H1 (cell line): ENCODE data around the gene PRR12. TPM values are rescaled to one million over a fixed set of nuclear protein-coding genes. Genes with fewer than 3 reads are reported as not detected.

Source experiments
- CTCF ChIA-PET: fragments of 300-600 bp; sonication (Branson Sonifier 250); formaldehyde crosslinking; loops from one replicate; lab custom pipeline; 2021; ENCODE audit not compliant: partially characterized antibody; lab: Charles Lee
- POLR2A ChIA-PET: fragments of 300-600 bp; sonication (Branson Sonifier 250); formaldehyde crosslinking; loops from one replicate; lab custom pipeline; 2021; ENCODE audit warnings: inconsistent platforms; ENCODE audit not compliant: partially characterized antibody; lab: Charles Lee
- DNase-seq, 2 experiments: peaks; one replicate each; pipeline versions ENCODE4 v3.0.0 to v3.0.0-alpha.2; 2010 to 2022; ENCODE audit warnings: low spot score in 2 of 2, low read depth in 1 of 2, mixed read lengths in 1 of 2
- FAIRE-seq: peaks from 2 replicates; lab custom pipeline; 2011; peaks lifted over from hg19 to GRCh38; lab: Jason Lieb, UNC
- H2AFZ ChIP-seq: 2 replicates; pipeline ENCODE4 v1.8.1; 2012; ENCODE audit warnings: low read length, inconsistent platforms
- H2AK5ac ChIP-seq: 2 replicates; pipeline ENCODE4 v1.6.1; 2013; ENCODE audit warnings: low read depth, low read length
- H2BK120ac ChIP-seq: replicated peaks from 2 replicates; pipeline ENCODE3; 2013; ENCODE audit warnings: low read depth, low read length, inconsistent platforms
- H2BK12ac ChIP-seq: 2 replicates; pipeline ENCODE4 v1.6.1; 2013; ENCODE audit warnings: low read depth, low read length
- H2BK15ac ChIP-seq: 2 replicates; pipeline ENCODE4 v1.6.1; 2013; ENCODE audit warnings: low read length
- H2BK20ac ChIP-seq: 2 replicates; pipeline ENCODE4 v1.6.1; 2013; ENCODE audit warnings: low read length
- H2BK5ac ChIP-seq: 2 replicates; pipeline ENCODE4 v1.6.1; 2013; ENCODE audit warnings: low read depth, low read length
- H3K14ac ChIP-seq: 2 replicates; pipeline ENCODE4 v1.6.1; 2013; ENCODE audit warnings: inconsistent platforms; ENCODE audit not compliant: insufficient read length
- H3K18ac ChIP-seq: 2 replicates; pipeline ENCODE4 v1.6.1; 2013; ENCODE audit warnings: low read length; ENCODE audit errors: extremely low read depth
- H3K23ac ChIP-seq: 2 replicates; pipeline ENCODE4 v1.6.1; 2013; ENCODE audit warnings: inconsistent platforms; ENCODE audit not compliant: insufficient read length
- H3K23me2 ChIP-seq: 2 replicates; pipeline ENCODE4 v1.6.1; 2013; ENCODE audit warnings: low read depth, low read length
- H3K27ac ChIP-seq: 2 replicates; pipeline ENCODE4 v1.6.1; 2011; ENCODE audit warnings: low read depth, low read length, inconsistent platforms
- H3K27me3 ChIP-seq, 4 experiments: replicated peaks in 1 of 4; 1 replicate in 1 of 4; 2 replicates in 3 of 4; pipeline versions ENCODE4 v1.6.1 to v1.8.1; 2011 to 2013; ENCODE audit warnings: low read length in 3 of 4, mild to moderate bottlenecking in 3 of 4, inconsistent platforms in 2 of 4, mixed read lengths in 2 of 4, moderate library complexity in 1 of 4; ENCODE audit not compliant: control insufficient read depth in 3 of 4, insufficient read depth in 3 of 4; ENCODE audit errors: extremely low read depth in 1 of 4
- H3K36me3 ChIP-seq, 4 experiments: 2 replicates each; pipeline versions ENCODE4 v1.6.1 to v1.8.1; 2011 to 2013; ENCODE audit warnings: mild to moderate bottlenecking in 4 of 4, low read length in 3 of 4, moderate library complexity in 2 of 4, control low read depth in 1 of 4, inconsistent platforms in 1 of 4; ENCODE audit not compliant: insufficient read depth in 4 of 4, control insufficient read depth in 2 of 4
- H3K4ac ChIP-seq: replicated peaks from 2 replicates; pipeline ENCODE3; 2013; ENCODE audit warnings: low read length, low read depth, mixed read lengths, inconsistent platforms; ENCODE audit not compliant: insufficient read length
- H3K4me1 ChIP-seq, 4 experiments: replicated peaks in 1 of 4; 1 replicate in 1 of 4; 2 replicates in 3 of 4; pipeline versions ENCODE4 v1.6.1 to v1.8.1; 2011 to 2013; ENCODE audit warnings: low read length in 3 of 4, inconsistent platforms in 2 of 4, mixed read lengths in 1 of 4; ENCODE audit not compliant: insufficient read depth in 4 of 4, control insufficient read depth in 3 of 4
- H3K4me2 ChIP-seq, 2 experiments: 2 replicates each; pipeline versions ENCODE4 v1.6.1 to v1.8.1; 2011 to 2013; ENCODE audit warnings: low read depth in 2 of 2, low read length in 2 of 2, control low read depth in 1 of 2, inconsistent platforms in 1 of 2, mild to moderate bottlenecking in 1 of 2; ENCODE audit not compliant: insufficient read depth in 1 of 2
- H3K4me3 ChIP-seq, 4 experiments: fragments of 200-600, 300-600 bp in 1 of 4; sonication (generic), shearing (Covaris generic), sonication (Bioruptor Twin) in 1 of 4; 2 replicates each; pipeline versions ENCODE4 v1.5.1 to v1.8.1; 2011 to 2016; ENCODE audit warnings: low read length in 4 of 4, low read depth in 3 of 4, control low read depth in 2 of 4, inconsistent platforms in 2 of 4, mild to moderate bottlenecking in 2 of 4, mixed read lengths in 1 of 4, moderate library complexity in 1 of 4; ENCODE audit not compliant: insufficient read depth in 2 of 4; ENCODE audit errors: extremely low read depth in 1 of 4
- H3K56ac ChIP-seq: replicated peaks from 2 replicates; pipeline ENCODE3; 2013; ENCODE audit warnings: low read depth, mild to moderate bottlenecking, mixed read lengths, low read length, inconsistent platforms; ENCODE audit not compliant: insufficient read length
- H3K79me1 ChIP-seq: 2 replicates; pipeline ENCODE4 v1.6.1; 2013; ENCODE audit warnings: low read depth, low read length, control low read depth
- H3K79me2 ChIP-seq, 2 experiments: 2 replicates each; pipeline versions ENCODE4 v1.6.1 to v1.8.1; 2012 to 2013; ENCODE audit warnings: low read length in 2 of 2, mild to moderate bottlenecking in 2 of 2, inconsistent platforms in 1 of 2; ENCODE audit not compliant: insufficient read depth in 2 of 2, control insufficient read depth in 1 of 2
- H3K9ac ChIP-seq, 4 experiments: replicated peaks in 1 of 4; 1 replicate in 1 of 4; 2 replicates in 3 of 4; pipeline versions ENCODE4 v1.6.1 to v1.8.1; 2011 to 2013; ENCODE audit warnings: low read depth in 3 of 4, low read length in 3 of 4, control low read depth in 2 of 4, mild to moderate bottlenecking in 2 of 4, moderate library complexity in 2 of 4, inconsistent platforms in 1 of 4; ENCODE audit errors: extremely low read depth in 1 of 4
- H3K9me3 ChIP-seq, 2 experiments: 2 replicates each; pipeline versions ENCODE4 v1.6.1 to v1.8.1; 2012 to 2013; ENCODE audit warnings: mild to moderate bottlenecking in 2 of 2, moderate library complexity in 2 of 2, control low read depth in 1 of 2, inconsistent platforms in 1 of 2, low read depth in 1 of 2, low read length in 1 of 2, mixed read lengths in 1 of 2; ENCODE audit not compliant: insufficient read depth in 2 of 2
- H4K20me1 ChIP-seq, 2 experiments: replicated peaks in 1 of 2; 2 replicates each; pipeline versions ENCODE3 to v1.8.1; 2011 to 2013; ENCODE audit warnings: inconsistent platforms in 2 of 2, low read length in 2 of 2, mild to moderate bottlenecking in 1 of 2; ENCODE audit not compliant: insufficient read depth in 2 of 2, control insufficient read depth in 1 of 2
- H4K5ac ChIP-seq: 2 replicates; pipeline ENCODE4 v1.6.1; 2013; ENCODE audit warnings: low read length, low read depth, mixed read lengths, inconsistent platforms; ENCODE audit not compliant: insufficient read length
- H4K8ac ChIP-seq: 2 replicates; pipeline ENCODE4 v1.8.0; 2013; ENCODE audit warnings: mild to moderate bottlenecking, moderate library complexity, low read length, inconsistent platforms; ENCODE audit not compliant: insufficient read depth; ENCODE audit errors: extremely low read depth
- H4K91ac ChIP-seq: replicated peaks from 2 replicates; pipeline ENCODE3; 2013; ENCODE audit warnings: low read length, mixed read lengths, inconsistent platforms; ENCODE audit not compliant: insufficient read length
- ASH2L ChIP-seq: fragments of 200-600, 300-600 bp; sonication (generic); IDR thresholded peaks from one replicate; pipeline ENCODE4 v1.7.1; 2017; ENCODE audit warnings: low read length
- CHD2 ChIP-seq: IDR thresholded peaks from 2 replicates; pipeline ENCODE4 v1.6.1; 2012; ENCODE audit warnings: low read length, improper control_type of control experiment
- CREB1 ChIP-seq: IDR thresholded peaks from 2 replicates; pipeline ENCODE4 v1.6.1; 2012; ENCODE audit warnings: inconsistent platforms
- EP300 ChIP-seq, 2 experiments: IDR thresholded peaks; 1 replicate in 1 of 2; 2 replicates in 1 of 2; pipeline ENCODE4 v1.6.1; 2011 to 2012; ENCODE audit warnings: low read depth in 2 of 2, low read length in 2 of 2, mild to moderate bottlenecking in 2 of 2, borderline replicate concordance in 1 of 2, inconsistent platforms in 1 of 2, moderate library complexity in 1 of 2
- KDM1A ChIP-seq: fragments of 200-600, 300-600 bp; sonication (generic); IDR thresholded peaks from 2 replicates; pipeline ENCODE4 v1.7.1; 2016; ENCODE audit warnings: mild to moderate bottlenecking, low read length, borderline replicate concordance
- KDM5A ChIP-seq: fragments of 200-600 bp; IDR thresholded peaks from 2 replicates; pipeline ENCODE4 v1.7.1; 2012; ENCODE audit warnings: mild to moderate bottlenecking, low read length, inconsistent platforms, mixed read lengths
- SIN3A ChIP-seq, 2 experiments: IDR thresholded peaks in 1 of 2; conservative IDR thresholded peaks in 1 of 2; 2 replicates each; pipeline ENCODE4 v1.6.1; 2011 to 2012; ENCODE audit warnings: low read length in 2 of 2, improper control_type of control experiment in 1 of 2, low read depth in 1 of 2, mild to moderate bottlenecking in 1 of 2
- TAF7 ChIP-seq: optimal IDR thresholded peaks from 2 replicates; pipeline ENCODE3; 2011; ENCODE audit warnings: low read depth, mild to moderate bottlenecking, inconsistent platforms, low read length, moderate library complexity, borderline replicate concordance
- USF2 ChIP-seq: IDR thresholded peaks from 2 replicates; pipeline ENCODE4 v1.6.1; 2011; ENCODE audit warnings: low read length, improper control_type of control experiment
- ZNF274 ChIP-seq: IDR thresholded peaks from 2 replicates; pipeline ENCODE4 v1.7.0; 2012; ENCODE audit warnings: low read length, borderline replicate concordance; ENCODE audit errors: extremely low read depth
- WGBS, 2 experiments: shearing (Covaris generic) in 1 of 2; methylation state at CpG; one replicate each; pipeline versions ENCODE4 v1.1.6 to v1.1.7; 2013 to 2015; ENCODE audit warnings: low lambda C conversion rate in 2 of 2, mixed read lengths in 2 of 2, inconsistent platforms in 1 of 2, low coverage in 1 of 2, missing lambda C conversion rate in 1 of 2; ENCODE audit not compliant: insufficient replicate concordance in 2 of 2, insufficient coverage in 1 of 2, insufficient read length in 1 of 2; ENCODE audit errors: extremely low coverage in 1 of 2, missing lambda C conversion rate in 1 of 2; 5-methylcytosine and 5-hydroxymethylcytosine counted together
- polyA plus RNA-seq, 7 experiments: library from polyadenylated mRNA; depleted of rRNA in 3 of 7; stranded (reverse) in 5 of 7; unstranded in 2 of 7; fragments of >200 nt in 5 of 7; fragments of 200-250 nt in 2 of 7; gene quantifications; 1 replicate in 5 of 7; 2 replicates in 1 of 7; 4 replicates in 1 of 7; pipeline versions ENCODE4 v1.2.1 to v1.2.3, GENCODE V29; 2011 to 2013; ENCODE audit warnings: missing spikeins in 2 of 7, mixed read lengths in 2 of 7
- total RNA-seq: library from RNA; stranded (reverse); fragmentation: NEBNext Ultra II Directional; extraction: Animal tissue kit (Norgen Biotek cat#: 25700); gene quantifications from 2 replicates; pipeline ENCODE4 v1.2.1, GENCODE V29; 2021

PRR12 gene
- total and polyA plus RNA-seq, 2 of the 8 experiments (the other 6 are each of a cell fraction or from before 2014, with no cell fraction given), result 2.5 to 59.4 TPM

DNA sequence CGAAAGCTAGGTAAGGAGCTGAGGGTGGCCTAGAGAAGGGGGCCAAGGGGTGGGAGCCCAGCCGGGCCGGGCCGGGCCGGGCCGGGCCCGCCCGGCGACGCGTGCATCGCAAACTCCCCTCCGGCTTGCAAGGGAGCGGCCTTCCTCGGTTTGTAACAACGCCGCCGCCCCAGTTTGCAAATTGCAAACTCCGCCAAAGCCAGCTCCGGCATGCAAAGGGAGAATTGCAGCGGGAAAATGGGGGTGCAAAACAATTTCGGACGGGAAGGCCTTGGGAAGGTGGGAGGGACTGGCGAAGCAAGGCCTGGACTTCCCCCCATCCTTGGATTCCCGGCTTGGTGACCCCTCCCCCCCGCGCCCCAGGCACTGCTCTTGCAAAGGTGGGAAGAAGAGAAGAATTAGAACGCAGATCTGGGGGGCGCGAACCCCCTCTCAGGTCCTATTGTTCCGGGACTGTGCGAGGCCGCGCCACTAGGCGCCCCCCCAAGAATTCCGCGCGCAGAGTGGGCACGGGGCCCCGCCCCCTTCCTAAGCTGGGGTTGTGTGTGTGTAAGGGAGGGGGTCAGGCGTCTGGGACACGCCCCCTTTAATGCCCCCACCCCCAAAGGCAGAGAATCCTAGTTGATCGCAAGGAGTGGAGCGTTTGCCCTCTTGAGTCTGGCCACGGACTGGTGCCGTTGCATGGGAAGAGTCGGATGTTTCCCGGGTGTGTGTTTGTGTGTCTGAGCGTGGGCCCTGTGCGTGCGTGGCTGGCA lies 926 bp downstream of the PRR12 start:
- Histone ChIP-seq H3K18ac (peak overlapping the region; percentile 93), H2BK5ac (peak overlapping the region; percentile 92), H2AK5ac (no peak overlapping the region), H4K91ac (peak overlapping the region; percentile 68), H2BK12ac (no peak overlapping the region), H3K36me3 (peaks cover 9 to 30% (median 18%) of the 10 kb centered on the region in 4 experiments; a peak in 7 of 8 replicates), H3K27ac (peak overlapping the region; percentile 65), H2BK20ac (no peak overlapping the region), H4K5ac (peak overlapping the region; percentile 64), H2BK120ac (no peak overlapping the region), H3K4me1 (peaks cover 3 to 9% (median 4%) of the 10 kb centered on the region in 4 experiments; a peak in 6 of 7 replicates), H3K79me2 (peaks cover 4 to 27% of the 10 kb centered on the region in 2 experiments; a peak in 3 of 4 replicates), H3K14ac (no peak overlapping the region), H2AFZ (no peak overlapping the region), H4K8ac (peak overlapping the region; percentile 88; the same call in 1 of the 2 replicates), H2BK15ac (peak overlapping the region; percentile 8; the same call in 1 of the 2 replicates), H3K4ac (peak overlapping the region; percentile 57), H3K4me3 (peak overlapping the region; percentile 95 to 100 (median 96)), H3K56ac (peak overlapping the region; percentile 92), H3K9me3 (no peaks in the 10 kb centered on the region), H3K27me3 (no peaks in the 10 kb centered on the region), H4K20me1 (peaks cover 0 to 6% of the 10 kb centered on the region in 2 experiments), H3K9ac (peak overlapping the region; percentile 67 to 83 (median 77)), H3K23ac (no peak overlapping the region), H3K23me2 (peaks cover 20% of the 10 kb centered on the region), H3K79me1 (peaks cover 8% of the 10 kb centered on the region), H3K4me2 (peak overlapping the region; percentile 87 to 95)
- ChIA-PET POLR2A (interaction anchor here (0.6 to 37.8 kb wide), 10 partner anchors 11 to 103 kb away, joined by 3 to 840 read pairs (median 8); partner anchors contain the start of genes BCL2L12, IRF3, NOSIP and PRMT1), CTCF (interaction anchor here (1.0 to 2.1 kb wide), 2 partner anchors 10 to 96 kb away, joined by 3 to 4 read pairs; partner anchors contain the start of gene PRRG2)
- FAIRE-seq (no peak), DNase-seq (peak in 1 of 2 experiments; percentile 79)
- WGBS, 2 experiments, result 1% methylated on average over 33 of the region's 51 CpGs; no CpG with 5 or more reads in 1 of the 2 experiments
- peak in 1 of 2 experiments; percentile 86; a peak in 2 of 4 replicates for TF ChIP-seq SIN3A (conservative IDR thresholded peaks at IDR 0.05 in 1 of 2, IDR thresholded peaks at IDR 0.05 in 1 of 2; ENCODE audit: low read depth in 1 of 2, low read length in 2 of 2)
- TF ChIP-seq CHD2, result no peak
- TF ChIP-seq CREB1, result peak; percentile 20; the same call in 1 of the 2 replicates
- no peak for TF ChIP-seq KDM1A
- TF ChIP-seq TAF7, result no peak
- TF ChIP-seq USF2, result 0 out of 2 replicates have a peak, but pooled peaks have one; percentile 4
- TF ChIP-seq ASH2L, result no peak
- no peak for TF ChIP-seq ZNF274
- TF ChIP-seq EP300 (IDR thresholded peaks at IDR 0.05; ENCODE audit: borderline replicate concordance in 1 of 2, low read depth in 2 of 2, low read length in 2 of 2), result no peak
- TF ChIP-seq KDM5A, result no peak
